Left ventricle myocardium inferior (tissue), 1 donor: ENCODE data around the gene ABCG5. TPM values are rescaled to one million over a fixed set of nuclear protein-coding genes. Genes with fewer than 3 reads are reported as not detected.

Experiments
- DNase-seq: peaks from one replicate; pipeline ENCODE4 v3.0.0-alpha.2; 2020
- H3K27ac ChIP-seq: fragments of 200-600 bp; replicated peaks from 2 replicates; pipeline ENCODE4 v1.8.0; 2021
- H3K27me3 ChIP-seq: fragments of 200-600 bp; 2 replicates; pipeline ENCODE4 v1.8.0; 2021; ENCODE audit warnings: low read depth
- H3K36me3 ChIP-seq: fragments of 200-600 bp; 2 replicates; pipeline ENCODE4 v1.8.0; 2021
- H3K4me1 ChIP-seq: fragments of 200-600 bp; 2 replicates; pipeline ENCODE4 v1.8.0; 2021
- H3K4me3 ChIP-seq: fragments of 200-600 bp; 2 replicates; pipeline ENCODE4 v1.8.0; 2021; ENCODE audit warnings: mild to moderate bottlenecking, moderate library complexity
- H3K9me3 ChIP-seq: fragments of 200-600 bp; replicated peaks from 2 replicates; pipeline ENCODE4 v1.8.0; 2021
- intact Hi-C: fragments of 100-400 bp; cut with micrococcal nuclease; formaldehyde crosslinking; loops from one replicate; pipeline ENCODE4 v1.11.0; 2022
- total RNA-seq: library from RNA; stranded (reverse); fragmentation: NEBNext Ultra II Directional; extraction: Animal tissue kit (Norgen Biotek cat#: 25700); gene quantifications from one replicate; pipeline ENCODE4 v1.2.1, GENCODE V29; 2021
- TF ChIP-seq, protein P1 (sequence below): fragments of 200-600 bp; IDR thresholded peaks from 2 replicates; pipeline ENCODE4 v1.8.0; 2021; ENCODE audit warnings: antibody characterized with exemption, mild to moderate bottlenecking, borderline replicate concordance
- donor health status: DM: no; HTN: yes; CAD: no; lungs with severe emphysema.

Gene ABCG5
- total RNA-seq, 1 donor from 2014 or later, result not detected

DNA sequence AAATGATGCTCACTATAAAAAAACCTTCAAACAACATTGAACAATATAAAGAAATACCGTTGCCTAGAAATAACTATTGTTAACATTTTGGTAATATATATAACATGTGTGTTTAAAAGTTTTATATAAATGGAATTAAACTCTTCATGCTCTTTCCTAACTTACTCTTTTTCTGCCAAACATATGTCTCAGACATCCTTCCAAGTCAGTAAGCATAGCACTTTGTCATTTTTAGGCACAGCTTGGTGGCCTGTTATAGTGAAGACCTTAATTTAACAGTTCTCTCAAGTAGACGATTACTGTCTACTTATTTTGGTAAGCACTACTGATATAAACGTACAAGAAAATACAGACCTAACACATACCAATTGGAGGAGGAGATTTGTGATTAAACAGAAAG is 23.9 kb downstream of the ABCG5 start:
- H3K9me3 ChIP-seq, result no peaks in the 10 kb centered on the region
- TF ChIP-seq, protein P1, sequence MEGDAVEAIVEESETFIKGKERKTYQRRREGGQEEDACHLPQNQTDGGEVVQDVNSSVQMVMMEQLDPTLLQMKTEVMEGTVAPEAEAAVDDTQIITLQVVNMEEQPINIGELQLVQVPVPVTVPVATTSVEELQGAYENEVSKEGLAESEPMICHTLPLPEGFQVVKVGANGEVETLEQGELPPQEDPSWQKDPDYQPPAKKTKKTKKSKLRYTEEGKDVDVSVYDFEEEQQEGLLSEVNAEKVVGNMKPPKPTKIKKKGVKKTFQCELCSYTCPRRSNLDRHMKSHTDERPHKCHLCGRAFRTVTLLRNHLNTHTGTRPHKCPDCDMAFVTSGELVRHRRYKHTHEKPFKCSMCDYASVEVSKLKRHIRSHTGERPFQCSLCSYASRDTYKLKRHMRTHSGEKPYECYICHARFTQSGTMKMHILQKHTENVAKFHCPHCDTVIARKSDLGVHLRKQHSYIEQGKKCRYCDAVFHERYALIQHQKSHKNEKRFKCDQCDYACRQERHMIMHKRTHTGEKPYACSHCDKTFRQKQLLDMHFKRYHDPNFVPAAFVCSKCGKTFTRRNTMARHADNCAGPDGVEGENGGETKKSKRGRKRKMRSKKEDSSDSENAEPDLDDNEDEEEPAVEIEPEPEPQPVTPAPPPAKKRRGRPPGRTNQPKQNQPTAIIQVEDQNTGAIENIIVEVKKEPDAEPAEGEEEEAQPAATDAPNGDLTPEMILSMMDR, result no peak

DNA sequence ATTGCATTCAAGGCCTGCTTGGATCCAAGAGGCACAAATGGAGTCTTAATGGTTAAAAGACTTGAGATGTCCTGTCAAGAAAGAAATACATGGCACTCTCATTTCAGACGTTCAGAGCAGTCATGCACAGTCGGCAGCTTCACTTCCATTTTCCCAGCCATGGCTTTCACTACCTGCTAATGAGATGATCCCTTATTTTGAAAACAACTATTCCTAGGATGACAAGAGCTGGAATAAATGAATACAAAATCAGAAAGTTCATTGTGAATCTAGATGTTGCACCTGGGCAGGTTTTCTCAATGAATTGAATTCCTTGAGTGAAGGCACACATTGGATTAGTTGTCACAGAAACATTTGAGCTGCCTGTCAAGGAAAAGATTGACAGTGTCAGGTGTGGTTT is 25.7 kb downstream of the ABCG5 start:
- no peak for DNase-seq
- peaks cover 7% of the 10 kb centered on the region for H3K36me3 ChIP-seq
- H3K27me3 ChIP-seq, result no peaks in the 10 kb centered on the region
- H3K4me1 ChIP-seq, result no peaks in the 10 kb centered on the region
- no peaks in the 10 kb centered on the region for H3K9me3 ChIP-seq
- intact Hi-C loops, result no loop called here
- H3K27ac ChIP-seq, result no peak overlapping the region
- TF ChIP-seq, protein P1, result no peak
- H3K4me3 ChIP-seq, result no peak overlapping the region

More for the DNA sequence above, 23.9 kb downstream of the ABCG5 start:
- Histone ChIP-seq H3K4me1 (no peaks in the 10 kb centered on the region), H3K4me3 (no peak overlapping the region), H3K36me3 (peaks cover 7% of the 10 kb centered on the region), H3K27ac (no peak overlapping the region), H3K27me3 (no peaks in the 10 kb centered on the region)
- no peak for DNase-seq
- intact Hi-C loops, result no loop called here

DNA sequence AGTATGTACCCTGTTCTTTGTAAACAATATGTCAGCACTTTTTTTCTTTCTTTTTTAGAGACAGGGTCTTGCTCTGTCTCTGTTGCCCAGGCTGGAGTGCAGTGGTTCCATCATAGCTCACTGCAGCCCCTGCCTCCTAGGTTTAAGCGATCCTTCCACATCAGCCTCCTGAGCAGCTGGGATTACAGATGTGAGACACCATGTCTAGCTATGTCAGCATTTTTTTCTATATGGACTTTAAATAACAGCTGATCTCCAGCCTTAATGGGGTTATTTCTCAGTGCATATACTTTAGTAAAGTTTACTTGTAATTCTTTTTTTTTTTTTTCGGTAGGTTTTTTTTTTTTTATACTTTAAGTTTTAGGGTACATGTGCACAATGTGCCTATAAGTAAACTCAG is 26.6 kb downstream of the ABCG5 start:
- Histone ChIP-seq H3K4me1 (no peaks in the 10 kb centered on the region), H3K4me3 (no peak overlapping the region), H3K27me3 (no peaks in the 10 kb centered on the region), H3K27ac (no peak overlapping the region), H3K36me3 (peaks cover 12% of the 10 kb centered on the region), H3K9me3 (no peaks in the 10 kb centered on the region)
- intact Hi-C loops, result no loop called here
- DNase-seq, result no peak
- TF ChIP-seq, protein P1, result no peak

DNA sequence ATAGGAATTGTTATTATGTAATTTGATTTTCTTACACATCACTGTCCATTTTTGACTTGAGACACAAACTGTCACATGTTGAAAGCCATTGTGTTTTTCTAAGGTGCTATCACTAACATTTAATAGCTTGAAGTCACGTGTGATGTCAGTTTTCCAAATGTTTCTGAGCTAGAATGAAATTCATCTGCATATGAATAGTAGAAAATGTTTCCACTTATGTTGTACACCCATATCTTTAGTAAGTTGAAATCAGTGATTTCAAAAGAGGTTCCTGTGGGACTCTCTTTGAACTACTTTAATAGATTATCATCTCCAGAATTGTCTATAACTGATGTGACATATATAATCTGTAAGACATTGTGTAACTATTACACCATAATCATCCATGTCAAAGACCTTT is 27.8 kb downstream of the ABCG5 start:
- H3K27ac ChIP-seq, result no peak overlapping the region
- TF ChIP-seq, protein P1, result no peak
- no peaks in the 10 kb centered on the region for H3K9me3 ChIP-seq
- no peak overlapping the region for H3K4me3 ChIP-seq
- peaks cover 22% of the 10 kb centered on the region for H3K36me3 ChIP-seq
- no peaks in the 10 kb centered on the region for H3K4me1 ChIP-seq
- no peaks in the 10 kb centered on the region for H3K27me3 ChIP-seq
- intact Hi-C loops, result no loop called here
- DNase-seq, result no peak

DNA sequence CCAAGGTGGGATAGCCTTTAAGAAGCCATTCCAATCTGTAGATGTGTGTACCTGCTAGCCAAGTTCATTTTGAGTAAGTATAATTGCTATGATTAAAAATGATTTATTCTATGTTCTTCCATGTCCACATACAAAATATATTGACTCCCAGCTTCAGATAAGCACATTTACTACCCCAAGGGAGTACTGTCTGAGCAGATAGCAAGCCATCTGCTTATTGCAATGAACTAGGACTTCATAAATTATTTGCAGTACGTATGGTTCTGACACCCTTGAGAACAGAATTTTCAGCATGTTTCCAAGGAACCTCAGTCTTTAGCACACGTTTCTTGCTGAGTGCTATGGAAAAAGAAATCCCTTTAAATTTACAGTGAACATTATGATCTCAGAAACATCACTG is 28.2 kb downstream of the ABCG5 start:
- Histone ChIP-seq H3K4me1 (no peaks in the 10 kb centered on the region), H3K36me3 (peaks cover 26% of the 10 kb centered on the region), H3K4me3 (no peak overlapping the region), H3K9me3 (no peaks in the 10 kb centered on the region), H3K27ac (no peak overlapping the region), H3K27me3 (no peaks in the 10 kb centered on the region)
- TF ChIP-seq, protein P1, result no peak
- no peak for DNase-seq
- intact Hi-C loops, result no loop called here

DNA sequence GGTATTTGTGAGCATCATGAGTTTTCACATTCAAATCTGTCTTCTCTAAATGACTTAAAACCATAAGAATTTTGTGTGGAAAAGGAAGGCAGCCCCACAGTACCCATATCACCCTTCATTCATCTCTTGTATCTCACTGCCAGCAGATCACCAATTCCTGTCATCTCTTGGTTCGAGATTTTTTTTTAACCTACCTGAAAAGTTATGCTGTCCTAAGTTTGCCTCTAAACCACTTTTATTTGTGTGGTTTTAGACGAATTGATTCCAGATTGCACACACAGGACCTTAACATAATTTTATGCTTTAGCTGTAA is 32.0 kb downstream of the ABCG5 start:
- DNase-seq, result no peak
- Histone ChIP-seq H3K36me3 (peaks cover 48% of the 10 kb centered on the region), H3K9me3 (no peaks in the 10 kb centered on the region), H3K27ac (no peak overlapping the region), H3K27me3 (no peaks in the 10 kb centered on the region), H3K4me3 (no peak overlapping the region), H3K4me1 (no peaks in the 10 kb centered on the region)
- intact Hi-C loops, result no loop called here
- TF ChIP-seq, protein P1, result no peak
